Keratinocyte (primary cell): ENCODE results near the gene CHAF1A. TPM values are rescaled to one million over a fixed set of nuclear protein-coding genes. Genes with fewer than 3 reads are reported as not detected.

Source experiments
- DNase-seq: peaks from one replicate; pipeline ENCODE4 v3.0.0-alpha.2; 2011; ENCODE audit warnings: low read depth, missing footprints, low spot score
- FAIRE-seq: peaks from 2 replicates; lab custom pipeline; 2011; peaks lifted over from hg19 to GRCh38; lab: Jason Lieb, UNC
- H2AFZ ChIP-seq: 2 replicates; pipeline ENCODE4 v1.6.0; 2012; ENCODE audit warnings: low read length, control low read depth, inconsistent platforms; ENCODE audit not compliant: control insufficient read depth
- H3K27ac ChIP-seq: 2 replicates; pipeline ENCODE4 v1.5.1; 2011; ENCODE audit warnings: low read length; ENCODE audit not compliant: control insufficient read depth, insufficient read depth
- H3K27me3 ChIP-seq: 3 replicates; pipeline ENCODE4 v1.6.0; 2011; ENCODE audit warnings: low read length; ENCODE audit not compliant: control insufficient read depth, insufficient read depth; ENCODE audit errors: extremely low read depth
- H3K36me3 ChIP-seq, 2 experiments: 2 replicates in 1 of 2; 3 replicates in 1 of 2; pipeline ENCODE4 v1.5.1; 2011; ENCODE audit warnings: low read length in 2 of 2, mild to moderate bottlenecking in 1 of 2; ENCODE audit not compliant: control insufficient read depth in 2 of 2, insufficient read depth in 2 of 2; ENCODE audit errors: extremely low read depth in 1 of 2
- H3K4me1 ChIP-seq: 3 replicates; pipeline ENCODE4 v1.5.1; 2011; ENCODE audit warnings: low read length; ENCODE audit not compliant: control insufficient read depth, insufficient read depth; ENCODE audit errors: extremely low read depth
- H3K4me2 ChIP-seq: 3 replicates; pipeline ENCODE4 v1.6.0; 2011; ENCODE audit warnings: low read depth, low read length; ENCODE audit not compliant: control insufficient read depth, insufficient read depth; ENCODE audit errors: extremely low read depth
- H3K4me3 ChIP-seq, 3 experiments: fragments of 200-600 bp in 1 of 3; sonication (generic) in 1 of 3; 2 replicates in 2 of 3; 3 replicates in 1 of 3; pipeline ENCODE4 v1.5.1; 2011 to 2016; ENCODE audit warnings: low read length in 3 of 3, mild to moderate bottlenecking in 3 of 3, control low read depth in 2 of 3, inconsistent platforms in 1 of 3, low read depth in 1 of 3, mixed read lengths in 1 of 3, mixed run types in 1 of 3, moderate library complexity in 1 of 3; ENCODE audit not compliant: control insufficient read depth in 2 of 3, insufficient read depth in 2 of 3; ENCODE audit errors: extremely low read depth in 1 of 3
- H3K79me2 ChIP-seq: 2 replicates; pipeline ENCODE4 v1.6.0; 2012; ENCODE audit warnings: low read length; ENCODE audit not compliant: control insufficient read depth, insufficient read depth
- H3K9ac ChIP-seq: 3 replicates; pipeline ENCODE4 v1.6.0; 2011; ENCODE audit warnings: low read length; ENCODE audit not compliant: control insufficient read depth, insufficient read depth; ENCODE audit errors: extremely low read depth
- H3K9me1 ChIP-seq: 3 replicates; pipeline ENCODE4 v1.6.0; 2011; ENCODE audit warnings: low read length; ENCODE audit not compliant: control insufficient read depth, insufficient read depth; ENCODE audit errors: extremely low read depth
- H3K9me3 ChIP-seq: 2 replicates; pipeline ENCODE4 v1.5.1; 2012; ENCODE audit warnings: low read depth, low read length; ENCODE audit not compliant: control insufficient read depth
- H4K20me1 ChIP-seq: 3 replicates; pipeline ENCODE4 v1.6.0; 2011; ENCODE audit warnings: low read length; ENCODE audit not compliant: control insufficient read depth, insufficient read depth; ENCODE audit errors: extremely low read depth
- CTCF ChIP-seq, 3 experiments: IDR thresholded peaks in 1 of 3; conservative IDR thresholded peaks in 1 of 3; optimal IDR thresholded peaks in 1 of 3; 2 replicates in 2 of 3; 3 replicates in 1 of 3; pipeline versions ENCODE3 to v1.5.1; 2011; ENCODE audit warnings: low read length in 3 of 3, mild to moderate bottlenecking in 3 of 3, moderate library complexity in 2 of 3, control low read depth in 1 of 3, inconsistent platforms in 1 of 3; ENCODE audit not compliant: insufficient read depth in 2 of 3; ENCODE audit errors: extremely low read depth in 1 of 3
- EZH2 ChIP-seq: IDR thresholded peaks from one replicate; pipeline ENCODE4 v1.6.1; 2012; ENCODE audit warnings: inconsistent platforms, mild to moderate bottlenecking, low read length, moderate library complexity
- dilution Hi-C: fragments of 300-500 bp; cut with MboI; formaldehyde crosslinking; loops from one replicate; pipeline ENCODE4 v1.7.0; 2020; ENCODE audit warnings: low sequenced_read_pairs; ENCODE audit not compliant: extremely low pct_ligation_motif_present
- polyA plus RNA-seq, 5 experiments: library from polyadenylated mRNA; depleted of rRNA in 3 of 5; stranded (reverse) in 3 of 5; stranded (forward) in 1 of 5; unstranded in 1 of 5; fragments of >200 nt; gene quantifications; 1 replicate in 1 of 5; 2 replicates in 3 of 5; 3 replicates in 1 of 5; pipeline versions ENCODE4 v1.2.1 to v1.2.3, GENCODE V29; 2011 to 2012; ENCODE audit warnings: missing spikeins in 2 of 5, low read depth in 1 of 5, low replicate concordance in 1 of 5

Gene CHAF1A
- polyA plus RNA-seq, 1 donor (not counting 4 experiments of a cell fraction or from before 2014, with no cell fraction given) = 10.6 TPM

- dilution Hi-C loops = no loop called here
- Histone ChIP-seq H3K4me2 (peak overlapping the region; percentile 78), H3K36me3 (peaks cover 2 to 4% of the 10 kb centered on the region in 2 experiments), H3K9me3 (no peaks in the 10 kb centered on the region), H3K9ac (peak overlapping the region; percentile 77), H3K27ac (peak overlapping the region; percentile 83), H3K4me1 (peaks cover 64% of the 10 kb centered on the region), H3K79me2 (peaks cover 71% of the 10 kb centered on the region), H3K9me1 (peaks cover 11% of the 10 kb centered on the region), H3K27me3 (no peaks in the 10 kb centered on the region), H3K4me3 (peak overlapping the region in 2 of 3 experiments; percentile 5 to 15), H2AFZ (no peak overlapping the region), H4K20me1 (peaks cover 16% of the 10 kb centered on the region)
- FAIRE-seq (peak; percentile 41), DNase-seq (peak; percentile 67)
- TF ChIP-seq CTCF (optimal IDR thresholded peaks at IDR 0.05 in 1 of 3, IDR thresholded peaks at IDR 0.05 in 1 of 3, conservative IDR thresholded peaks at IDR 0.05 in 1 of 3; ENCODE audit: extremely low read depth in 1 of 3, insufficient read depth in 2 of 3, low read length in 3 of 3) (peak; percentile 8 to 61 (median 42)), EZH2 (no peak)
Observed at GRCh38 chr19:4375164-4376027, 27.0 kb upstream of the CHAF1A start.

- Histone ChIP-seq H3K9me1 (peaks cover 11% of the 10 kb centered on the region), H3K79me2 (peaks cover 65% of the 10 kb centered on the region), H3K27me3 (no peaks in the 10 kb centered on the region), H4K20me1 (peaks cover 20% of the 10 kb centered on the region), H3K4me2 (peak overlapping the region; percentile 78), H3K4me1 (peaks cover 70% of the 10 kb centered on the region), H3K36me3 (peaks cover 0 to 2% of the 10 kb centered on the region in 2 experiments), H3K9me3 (no peaks in the 10 kb centered on the region), H3K27ac (peak overlapping the region; percentile 83), H3K4me3 (no peak overlapping the region), H3K9ac (peak overlapping the region; percentile 77), H2AFZ (no peak overlapping the region)
- TF ChIP-seq CTCF (optimal IDR thresholded peaks at IDR 0.05 in 1 of 3, IDR thresholded peaks at IDR 0.05 in 1 of 3, conservative IDR thresholded peaks at IDR 0.05 in 1 of 3; ENCODE audit: extremely low read depth in 1 of 3, insufficient read depth in 2 of 3, low read length in 3 of 3) (no peak), EZH2 (no peak)
- dilution Hi-C loops = no loop called here
- DNase-seq (no peak), FAIRE-seq (no peak)
Observed at GRCh38 chr19:4376028-4376670, 26.3 kb upstream of the CHAF1A start.
